Trophoblast cell (in vitro differentiated cells and primary cell): ENCODE data around the gene OBSL1.
A peak's percentile ranks its signal among the peaks of the same experiment; 100 is the strongest.

Experiments
- DNase-seq, 2 donors: peaks; one replicate each; pipeline ENCODE4 v3.0.0-alpha.2; 2016
- H2AFZ ChIP-seq: 2 replicates; pipeline ENCODE4 v1.6.1; 2013; ENCODE audit warnings: low read length, moderate library complexity, mild to moderate bottlenecking; ENCODE audit not compliant: insufficient read depth, poor library complexity
- H2AK5ac ChIP-seq: 2 replicates; pipeline ENCODE4 v1.6.1; 2013; ENCODE audit warnings: mild to moderate bottlenecking, low read length
- H2BK120ac ChIP-seq: 2 replicates; pipeline ENCODE4 v1.6.1; 2013; ENCODE audit warnings: low read length, mild to moderate bottlenecking, moderate library complexity; ENCODE audit not compliant: insufficient read depth, poor library complexity
- H2BK12ac ChIP-seq: 2 replicates; pipeline ENCODE4 v1.6.1; 2013; ENCODE audit warnings: mild to moderate bottlenecking, low read length, moderate library complexity
- H2BK5ac ChIP-seq: 2 replicates; pipeline ENCODE4 v1.6.1; 2013; ENCODE audit warnings: low read length, low read depth, moderate library complexity, mild to moderate bottlenecking; ENCODE audit not compliant: poor library complexity
- H3K14ac ChIP-seq: 2 replicates; pipeline ENCODE4 v1.6.1; 2013; ENCODE audit warnings: mild to moderate bottlenecking, low read length
- H3K18ac ChIP-seq: 2 replicates; pipeline ENCODE4 v1.6.1; 2013; ENCODE audit warnings: mild to moderate bottlenecking, low read length
- H3K23ac ChIP-seq: 2 replicates; pipeline ENCODE4 v1.6.1; 2013; ENCODE audit warnings: low read length
- H3K27ac ChIP-seq: 2 replicates; pipeline ENCODE4 v1.5.1; 2013; ENCODE audit warnings: low read depth, mild to moderate bottlenecking, inconsistent platforms, low read length, moderate library complexity
- H3K27me3 ChIP-seq: 2 replicates; pipeline ENCODE4 v1.6.1; 2013; ENCODE audit warnings: inconsistent platforms, mild to moderate bottlenecking, low read length, moderate library complexity; ENCODE audit not compliant: insufficient read depth
- H3K36me3 ChIP-seq, 2 experiments: 1 replicate in 1 of 2; 2 replicates in 1 of 2; pipeline ENCODE4 v1.6.1; 2013; ENCODE audit warnings: low read length in 2 of 2, mild to moderate bottlenecking in 2 of 2, moderate library complexity in 1 of 2; ENCODE audit not compliant: insufficient read depth in 2 of 2, control insufficient read depth in 1 of 2
- H3K4ac ChIP-seq: 2 replicates; pipeline ENCODE4 v1.6.1; 2013; ENCODE audit warnings: low read depth, mild to moderate bottlenecking, low read length, moderate library complexity
- H3K4me1 ChIP-seq, 2 experiments: 1 replicate in 1 of 2; 2 replicates in 1 of 2; pipeline ENCODE4 v1.6.1; 2013; ENCODE audit warnings: low read length in 2 of 2, mild to moderate bottlenecking in 2 of 2, moderate library complexity in 1 of 2; ENCODE audit not compliant: insufficient read depth in 2 of 2, control insufficient read depth in 1 of 2
- H3K4me2 ChIP-seq: 2 replicates; pipeline ENCODE4 v1.6.1; 2013; ENCODE audit warnings: inconsistent platforms, mild to moderate bottlenecking, low read length, moderate library complexity
- H3K4me3 ChIP-seq: 2 replicates; pipeline ENCODE4 v1.5.1; 2013; ENCODE audit warnings: mild to moderate bottlenecking, low read depth, low read length, inconsistent platforms
- H3K79me1 ChIP-seq: one replicate; pipeline ENCODE4 v1.6.1; 2013; ENCODE audit warnings: low read length
- H3K79me2 ChIP-seq: 2 replicates; pipeline ENCODE4 v1.6.1; 2013; ENCODE audit warnings: low read length, mild to moderate bottlenecking; ENCODE audit not compliant: control insufficient read depth, insufficient read depth, poor library complexity
- H3K9ac ChIP-seq: 2 replicates; pipeline ENCODE4 v1.6.1; 2013; ENCODE audit warnings: mild to moderate bottlenecking, low read length
- H3K9me3 ChIP-seq: 2 replicates; pipeline ENCODE4 v1.6.1; 2013; ENCODE audit warnings: low read depth, mild to moderate bottlenecking, control low read depth, inconsistent platforms, low read length; ENCODE audit not compliant: insufficient read depth
- H4K12ac ChIP-seq: 2 replicates; pipeline ENCODE4 v1.6.1; 2013; ENCODE audit warnings: low read depth, mild to moderate bottlenecking, low read length, moderate library complexity
- H4K8ac ChIP-seq: 2 replicates; pipeline ENCODE4 v1.6.1; 2013; ENCODE audit warnings: low read depth, mild to moderate bottlenecking, low read length, moderate library complexity
- H4K91ac ChIP-seq: one replicate; pipeline ENCODE4 v1.6.1; 2013; ENCODE audit warnings: low read depth, mild to moderate bottlenecking, low read length, moderate library complexity
- WGBS: extraction: QIAGEN DNeasy Blood & Tissue Kit; methylation state at CpG from one replicate; pipeline ENCODE4 v1.1.7; 2013; ENCODE audit warnings: missing lambda C conversion rate; ENCODE audit not compliant: insufficient read length, insufficient coverage; ENCODE audit errors: extremely low coverage; 5-methylcytosine and 5-hydroxymethylcytosine counted together

Gene OBSL1

GRCh38 chr2:219603771-219604170 lies 32.4 kb upstream of the OBSL1 start:
- no peaks in the 10 kb centered on the region for H3K27me3 ChIP-seq
- H3K23ac ChIP-seq = no peak overlapping the region
- no peak overlapping the region for H4K8ac ChIP-seq
- H4K12ac ChIP-seq = no peak overlapping the region
- no peak overlapping the region for H2AFZ ChIP-seq
- H2BK120ac ChIP-seq = no peak overlapping the region
- no peak overlapping the region for H3K27ac ChIP-seq
- H3K9ac ChIP-seq = no peak overlapping the region
- no peak overlapping the region for H2BK12ac ChIP-seq
- no peaks in the 10 kb centered on the region for H3K79me2 ChIP-seq
- H3K14ac ChIP-seq = no peak overlapping the region
- H2BK5ac ChIP-seq = no peak overlapping the region
- H3K4me2 ChIP-seq = no peak overlapping the region
- no peaks in the 10 kb centered on the region for H3K9me3 ChIP-seq
- no peak overlapping the region for H3K18ac ChIP-seq
- H3K4ac ChIP-seq = no peak overlapping the region
- no peak for DNase-seq
- no peak overlapping the region for H4K91ac ChIP-seq
- H2AK5ac ChIP-seq = no peak overlapping the region
- H3K79me1 ChIP-seq = no peaks in the 10 kb centered on the region
- no CpG with 5 or more reads among the region's 5 CpGs for WGBS
- peaks cover 31 to 47% of the 10 kb centered on the region in 2 experiments for H3K36me3 ChIP-seq
- H3K4me1 ChIP-seq = no peaks in the 10 kb centered on the region
- no peak overlapping the region for H3K4me3 ChIP-seq

GRCh38 chr2:219598308-219599078 lies 27.2 kb upstream of the OBSL1 start:
- H3K14ac ChIP-seq = no peak overlapping the region
- H4K8ac ChIP-seq = peak overlapping the region; percentile 84
- peak overlapping the region; percentile 63 for H3K27ac ChIP-seq
- peak overlapping the region; percentile 31 for H3K4ac ChIP-seq
- no peak overlapping the region for H2AK5ac ChIP-seq
- H3K4me2 ChIP-seq = peak overlapping the region; percentile 80
- H4K91ac ChIP-seq = peak overlapping the region; percentile 72
- no peaks in the 10 kb centered on the region for H3K27me3 ChIP-seq
- no CpG with 5 or more reads among the region's 9 CpGs for WGBS
- H3K4me1 ChIP-seq = peaks cover 6 to 17% of the 10 kb centered on the region in 2 experiments
- peak overlapping the region; percentile 82 for H2AFZ ChIP-seq
- no peak overlapping the region for H3K9ac ChIP-seq
- no peak for DNase-seq
- H3K79me2 ChIP-seq = peaks cover 8% of the 10 kb centered on the region
- H2BK120ac ChIP-seq = peak overlapping the region; percentile 62
- peaks cover 7 to 16% of the 10 kb centered on the region in 2 experiments for H3K36me3 ChIP-seq
- H2BK12ac ChIP-seq = no peak overlapping the region
- H3K23ac ChIP-seq = no peak overlapping the region
- H2BK5ac ChIP-seq = peak overlapping the region; percentile 15
- no peaks in the 10 kb centered on the region for H3K9me3 ChIP-seq
- peak overlapping the region; percentile 50 for H3K18ac ChIP-seq
- H3K79me1 ChIP-seq = peaks cover 18% of the 10 kb centered on the region
- peak overlapping the region; percentile 66 for H4K12ac ChIP-seq
- peak overlapping the region; percentile 66 for H3K4me3 ChIP-seq

GRCh38 chr2:219597552-219598307 lies 26.4 kb upstream of the OBSL1 start, which contains the start of gene STK11IP:
Gene STK11IP (plus strand): TSS chr2:219597857. CDS start chr2:219598120, 263 bp downstream.
- peak within 1 kb of the TSS; percentile 86 for H3K4me3 ChIP-seq
- peak; percentile 97 to 98 for DNase-seq
- no peaks in the 10 kb centered on the region for H3K27me3 ChIP-seq
- H2BK5ac ChIP-seq = peak within 1 kb of the TSS; percentile 92
- H3K18ac ChIP-seq = peak within 1 kb of the TSS; percentile 93
- H3K79me1 ChIP-seq = peaks cover 18% of the 10 kb centered on the region
- H4K91ac ChIP-seq = peak within 1 kb of the TSS; percentile 82
- peak within 1 kb of the TSS; percentile 79 for H2BK12ac ChIP-seq
- peak within 1 kb of the TSS; percentile 96 for H3K14ac ChIP-seq
- peak within 1 kb of the TSS; percentile 99 for H3K27ac ChIP-seq
- peak within 1 kb of the TSS; percentile 82 for H2AFZ ChIP-seq
- peaks cover 6 to 17% of the 10 kb centered on the region in 2 experiments for H3K4me1 ChIP-seq
- peak within 1 kb of the TSS; percentile 96 for H3K9ac ChIP-seq
- peak within 1 kb of the TSS; percentile 64 for H3K4ac ChIP-seq
- H3K79me2 ChIP-seq = peaks cover 8% of the 10 kb centered on the region
- peak within 1 kb of the TSS; percentile 66 for H4K12ac ChIP-seq
- no peaks in the 10 kb centered on the region for H3K9me3 ChIP-seq
- WGBS = no CpG with 5 or more reads among the region's 57 CpGs
- H3K23ac ChIP-seq = no peak within 1 kb of the TSS
- peak within 1 kb of the TSS; percentile 96 for H2BK120ac ChIP-seq
- peak within 1 kb of the TSS; percentile 79 for H2AK5ac ChIP-seq
- H4K8ac ChIP-seq = peak within 1 kb of the TSS; percentile 91
- H3K36me3 ChIP-seq = peaks cover 7 to 16% of the 10 kb centered on the region in 2 experiments
- H3K4me2 ChIP-seq = peak within 1 kb of the TSS; percentile 80

GRCh38 chr2:219596954-219597551 lies 25.7 kb upstream of the OBSL1 start:
- Histone ChIP-seq H3K9me3 (no peaks in the 10 kb centered on the region), H4K91ac (peak overlapping the region; percentile 82), H3K4me2 (peak overlapping the region; percentile 80)

More at GRCh38 chr2:219596954-219597551, 25.7 kb upstream of the OBSL1 start:
- H3K4me1 ChIP-seq = peaks cover 6 to 17% of the 10 kb centered on the region in 2 experiments
- peak overlapping the region; percentile 79 for H2AK5ac ChIP-seq
- H3K23ac ChIP-seq = no peak overlapping the region
- H3K79me1 ChIP-seq = peaks cover 18% of the 10 kb centered on the region
- H2BK5ac ChIP-seq = peak overlapping the region; percentile 92
- H2BK12ac ChIP-seq = peak overlapping the region; percentile 79
- DNase-seq = peak; percentile 43 to 66
- H3K36me3 ChIP-seq = peaks cover 4 to 9% of the 10 kb centered on the region in 2 experiments
- WGBS = no CpG with 5 or more reads among the region's 19 CpGs
- H3K4ac ChIP-seq = peak overlapping the region; percentile 64
- peak overlapping the region; percentile 86 for H3K4me3 ChIP-seq
- peaks cover 8% of the 10 kb centered on the region for H3K79me2 ChIP-seq
- peak overlapping the region; percentile 96 for H3K9ac ChIP-seq
- H3K27ac ChIP-seq = peak overlapping the region; percentile 99
- peak overlapping the region; percentile 96 for H3K14ac ChIP-seq
- H4K8ac ChIP-seq = peak overlapping the region; percentile 91
- H2AFZ ChIP-seq = peak overlapping the region; percentile 38
- peak overlapping the region; percentile 96 for H2BK120ac ChIP-seq
- no peaks in the 10 kb centered on the region for H3K27me3 ChIP-seq
- H4K12ac ChIP-seq = peak overlapping the region; percentile 19
- H3K18ac ChIP-seq = peak overlapping the region; percentile 93
